Measurements from ENCODE around the gene TNFRSF18.

TNFRSF18 gene

GRCh38 chr1:1157914-1158710, 48.3 kb downstream of the TNFRSF18 start:
- peak overlapping the region; percentile 35 for H3K4me3 ChIP-seq (replicated peaks; ENCODE audit: insufficient read depth, low read length)
- peak overlapping the region; percentile 81 for H3K27ac ChIP-seq (replicated peaks)
- no peaks in the 10 kb centered on the region for H3K27me3 ChIP-seq (ENCODE audit: insufficient read depth, poor library complexity, severe bottlenecking)
- no peak for TF ChIP-seq GABPA (IDR thresholded peaks at IDR 0.05; ENCODE audit: low read depth)
- no peak; the same call in 1 of the 2 replicates for TF ChIP-seq POLR2AphosphoS5 (IDR thresholded peaks at IDR 0.05; ENCODE audit: low read depth)
- TF ChIP-seq CTCF (IDR thresholded peaks at IDR 0.05; ENCODE audit: insufficient read depth, low read length) = no peak
- no peak for TF ChIP-seq REST (IDR thresholded peaks at IDR 0.05; ENCODE audit: insufficient replicate concordance, low read depth)
- TF ChIP-seq SPI1 (IDR thresholded peaks at IDR 0.05; ENCODE audit: borderline replicate concordance, low read depth) = no peak
- peak in 1 of 2 experiments; percentile 50 for DNase-seq (ENCODE audit: low read depth in 1 of 2, low spot score in 1 of 2)

GRCh38 chr1:1157426-1157913, 48.9 kb downstream of the TNFRSF18 start:
- DNase-seq (ENCODE audit: low read depth in 1 of 2, low spot score in 1 of 2) = peak; percentile 66 to 76
- Histone ChIP-seq H3K27ac (replicated peaks) (peak overlapping the region; percentile 81), H3K27me3 (ENCODE audit: insufficient read depth, poor library complexity, severe bottlenecking) (no peaks in the 10 kb centered on the region), H3K4me3 (replicated peaks; ENCODE audit: insufficient read depth, low read length) (peak overlapping the region; percentile 35)
- TF ChIP-seq GABPA (IDR thresholded peaks at IDR 0.05; ENCODE audit: low read depth) (no peak), CTCF (IDR thresholded peaks at IDR 0.05; ENCODE audit: insufficient read depth, low read length) (no peak)

- no peak for TF ChIP-seq SPI1 (IDR thresholded peaks at IDR 0.05; ENCODE audit: borderline replicate concordance, low read depth)
- no peak for TF ChIP-seq CTCF (IDR thresholded peaks at IDR 0.05; ENCODE audit: insufficient read depth, low read length)
- no peak overlapping the region for H3K4me3 ChIP-seq (replicated peaks; ENCODE audit: insufficient read depth, low read length)
- DNase-seq (ENCODE audit: low read depth in 1 of 2, low spot score in 1 of 2) = no peak
- no peaks in the 10 kb centered on the region for H3K27me3 ChIP-seq (ENCODE audit: insufficient read depth, poor library complexity, severe bottlenecking)
- no peak overlapping the region for H3K27ac ChIP-seq (replicated peaks)
These were observed 49.4 kb downstream of the TNFRSF18 start for GRCh38 chr1:1157033-1157365.

GRCh38 chr1:1156140-1157032, 50.0 kb downstream of the TNFRSF18 start:
- Histone ChIP-seq H3K27ac (replicated peaks) (no peak overlapping the region), H3K4me3 (replicated peaks; ENCODE audit: insufficient read depth, low read length) (no peak overlapping the region), H3K27me3 (ENCODE audit: insufficient read depth, poor library complexity, severe bottlenecking) (no peaks in the 10 kb centered on the region)
- TF ChIP-seq GABPA (IDR thresholded peaks at IDR 0.05; ENCODE audit: low read depth) = no peak
- no peak for TF ChIP-seq SPI1 (IDR thresholded peaks at IDR 0.05; ENCODE audit: borderline replicate concordance, low read depth)
- no peak for TF ChIP-seq POLR2AphosphoS5 (IDR thresholded peaks at IDR 0.05; ENCODE audit: low read depth)
- no peak for TF ChIP-seq REST (IDR thresholded peaks at IDR 0.05; ENCODE audit: insufficient replicate concordance, low read depth)
- TF ChIP-seq CTCF (IDR thresholded peaks at IDR 0.05; ENCODE audit: insufficient read depth, low read length) = no peak
- DNase-seq (ENCODE audit: low read depth in 1 of 2, low spot score in 1 of 2) = no peak
